HepG2 (cell line): ENCODE measurements around the gene GUK1. TPM values are rescaled to one million over a fixed set of nuclear protein-coding genes. Genes with fewer than 3 reads are reported as not detected.

Experiments
- ATAC-seq: fragments of 200-7000 bp; cut with Tn5 transposase; 3 replicates; pipeline ENCODE4 v1.9.1; 2020; ENCODE audit warnings: mild to moderate bottlenecking, moderate library complexity
- BruUV-seq: library from RNA; stranded (reverse); fragments of 400-500 nt; replicated peaks from 2 replicates; lab custom pipeline; 2021; lab: Mats Ljungman, UMichigan
- CTCF ChIA-PET: fragments of 300-600 bp; formaldehyde crosslinking; extraction: SDS; loops from one replicate; lab custom pipeline; 2021; ENCODE audit warnings: low total read pairs, inconsistent platforms, low intra/inter-chr PET ratio; lab: Yijun Ruan, JAX
- POLR2A ChIA-PET: fragments of 350-600 bp; sonication (Branson Sonifier 250); formaldehyde crosslinking; loops from one replicate; lab custom pipeline; 2020; ENCODE audit warnings: antibody characterized with exemption, inconsistent platforms; lab: Yijun Ruan, JAX
- DNase-seq: peaks from one replicate; pipeline ENCODE4 v3.0.0-alpha.2; 2015; ENCODE audit warnings: low spot score
- FAIRE-seq: peaks from 3 replicates; lab custom pipeline; 2011; peaks lifted over from hg19 to GRCh38; lab: Jason Lieb, UNC
- H2AFZ ChIP-seq: one replicate; pipeline ENCODE4 v1.6.1; 2011; ENCODE audit warnings: low read length, inconsistent platforms
- H3K27ac ChIP-seq: fragments of 300-600 bp; 3 replicates; pipeline ENCODE4 v1.8.0; 2011; ENCODE audit warnings: mixed run types, mild to moderate bottlenecking, mixed read lengths, low read length, inconsistent platforms; ENCODE audit not compliant: insufficient read depth; ENCODE audit errors: extremely low read length
- H3K27me3 ChIP-seq, 2 experiments: fragments of 200-600 bp in 1 of 2; 2 replicates in 1 of 2; 3 replicates in 1 of 2; pipeline versions ENCODE4 v1.6.0 to v1.8.0; 2011; ENCODE audit warnings: low read length in 2 of 2, mild to moderate bottlenecking in 2 of 2, moderate library complexity in 2 of 2, inconsistent platforms in 1 of 2; ENCODE audit not compliant: insufficient read depth in 2 of 2, control insufficient read depth in 1 of 2
- H3K36me3 ChIP-seq, 2 experiments: fragments of 200-600 bp in 1 of 2; replicated peaks in 1 of 2; 2 replicates in 1 of 2; 3 replicates in 1 of 2; pipeline versions ENCODE4 v1.5.1 to v1.8.0; 2011; ENCODE audit warnings: low read length in 2 of 2, inconsistent platforms in 1 of 2; ENCODE audit not compliant: insufficient read depth in 2 of 2, control insufficient read depth in 1 of 2
- H3K4me1 ChIP-seq: 2 replicates; pipeline ENCODE4 v1.5.1; 2012; ENCODE audit warnings: low read length, inconsistent platforms; ENCODE audit not compliant: insufficient read depth
- H3K4me2 ChIP-seq: 2 replicates; pipeline ENCODE4 v1.6.0; 2011; ENCODE audit warnings: low read depth, low read length, inconsistent platforms
- H3K4me3 ChIP-seq, 3 experiments: fragments of 200-600 bp in 1 of 3; sonication (generic), shearing (Covaris generic) in 1 of 3; replicated peaks in 1 of 3; 2 replicates each; pipeline ENCODE4 v1.5.1; 2011 to 2016; ENCODE audit warnings: low read length in 3 of 3, inconsistent platforms in 2 of 3, low read depth in 2 of 3, mild to moderate bottlenecking in 2 of 3, control low read depth in 1 of 3, mixed read lengths in 1 of 3; ENCODE audit not compliant: insufficient read depth in 1 of 3
- H3K79me2 ChIP-seq: one replicate; pipeline ENCODE4 v1.6.1; 2011; ENCODE audit warnings: low read length, inconsistent platforms; ENCODE audit not compliant: insufficient read depth
- H3K9ac ChIP-seq: 2 replicates; pipeline ENCODE4 v1.6.0; 2011; ENCODE audit warnings: mild to moderate bottlenecking, low read depth, low read length, inconsistent platforms; ENCODE audit not compliant: insufficient read depth
- H3K9me3 ChIP-seq: 2 replicates; pipeline ENCODE4 v1.5.1; 2012; ENCODE audit warnings: mild to moderate bottlenecking, low read length
- H4K20me1 ChIP-seq: 2 replicates; pipeline ENCODE4 v1.6.0; 2011; ENCODE audit warnings: inconsistent platforms, mild to moderate bottlenecking, low read length, moderate library complexity; ENCODE audit not compliant: insufficient read depth
- CENPX ChIP-seq: sonication (generic); formaldehyde crosslinking; IDR thresholded peaks from 2 replicates; pipeline ENCODE4 v1.9.0; 2021; ENCODE audit warnings: mild to moderate bottlenecking, missing genetic modification reagents, moderate library complexity
- EZH2 ChIP-seq: conservative IDR thresholded peaks from 2 replicates; pipeline ENCODE4 v1.6.1; 2012; ENCODE audit warnings: mild to moderate bottlenecking, low read depth, low read length, moderate library complexity
- JARID2 ChIP-seq: sonication (generic); formaldehyde crosslinking; IDR thresholded peaks from 2 replicates; pipeline ENCODE4 v1.8.1; 2023; ENCODE audit warnings: missing genetic modification reagents, inconsistent platforms; ENCODE audit not compliant: insufficient replicate concordance
- MLLT10 ChIP-seq: sonication (generic); formaldehyde crosslinking; IDR thresholded peaks from 2 replicates; pipeline ENCODE4 v1.4.0; 2020; ENCODE audit warnings: missing genetic modification reagents
- NFKBIZ ChIP-seq: IDR thresholded peaks from 2 replicates; pipeline ENCODE4 v1.6.1; 2018; ENCODE audit warnings: missing genetic modification reagents, missing compliant biosample characterization
- PREB ChIP-seq: sonication (generic); formaldehyde crosslinking; IDR thresholded peaks from 2 replicates; pipeline ENCODE4 v1.4.0; 2020; ENCODE audit warnings: missing genetic modification reagents
- SATB2 ChIP-seq: sonication (generic); formaldehyde crosslinking; IDR thresholded peaks from 2 replicates; pipeline ENCODE4 v1.5.0; 2020; ENCODE audit warnings: missing genetic modification reagents
- YEATS4 ChIP-seq: sonication (generic); formaldehyde crosslinking; IDR thresholded peaks from 2 replicates; pipeline ENCODE4 v1.4.0; 2020; ENCODE audit warnings: missing genetic modification reagents, borderline replicate concordance
- ZBTB10 ChIP-seq: sonication (generic); formaldehyde crosslinking; IDR thresholded peaks from 2 replicates; pipeline ENCODE4 v1.4.0; 2020; ENCODE audit warnings: missing genetic modification reagents, borderline replicate concordance
- ZFP36L1 ChIP-seq: sonication (generic); formaldehyde crosslinking; IDR thresholded peaks from 2 replicates; pipeline ENCODE4 v1.8.0; 2022; ENCODE audit warnings: mild to moderate bottlenecking, missing genetic modification reagents, moderate library complexity
- ZFP82 ChIP-seq: sonication (generic); formaldehyde crosslinking; IDR thresholded peaks from 2 replicates; pipeline ENCODE4 v1.5.1; 2020; ENCODE audit warnings: mild to moderate bottlenecking, missing genetic modification reagents, borderline replicate concordance
- ZNF136 ChIP-seq: sonication (generic); formaldehyde crosslinking; IDR thresholded peaks from 2 replicates; pipeline ENCODE4 v1.8.1; 2022; ENCODE audit warnings: low read depth, mild to moderate bottlenecking, moderate library complexity, missing genetic modification reagents
- WGBS: methylation state at CpG from one replicate; pipeline ENCODE4 v1.1.6; 2017; ENCODE audit warnings: low lambda C conversion rate; 5-methylcytosine and 5-hydroxymethylcytosine counted together
- in situ Hi-C: cut with HindIII; loops from 2 replicates; pipeline ENCODE4 v1.10.0; 2017; ENCODE audit warnings: low pct_unique_long_range_greater_than_20kb; ENCODE audit not compliant: extremely low pct_ligation_motif_present
- intact Hi-C: fragments of 100-400 bp; cut with micrococcal nuclease; formaldehyde crosslinking; loops from one replicate; pipeline ENCODE4 v1.10.0; 2022; ENCODE audit not compliant: unreplicated experiment
- polyA plus RNA-seq, 8 experiments: library from polyadenylated mRNA; depleted of rRNA in 3 of 8; stranded (reverse) in 7 of 8; unstranded in 1 of 8; fragments of >200 nt; fragmentation: Illumina TruSeq in 4 of 8; extraction: Trizol in 4 of 8; gene quantifications; 2 replicates each; pipeline versions ENCODE4 v1.2.1 to v1.2.3, GENCODE V29; 2011 to 2016; ENCODE audit warnings: low read depth in 4 of 8, missing spikeins in 1 of 8, mixed read lengths in 1 of 8; ENCODE audit not compliant: insufficient read depth in 1 of 8
- total RNA-seq, 5 experiments: library from RNA; depleted of rRNA; stranded (reverse); fragments of >200 nt; fragmentation: Illumina TruSeq; extraction: Trizol; gene quantifications; 2 replicates each; pipeline ENCODE4 v1.2.3, GENCODE V29; 2016; ENCODE audit warnings: low read depth in 1 of 5
- TF ChIP-seq, protein P1 (sequence below): sonication (generic); formaldehyde crosslinking; IDR thresholded peaks from one replicate; pipeline ENCODE4 v1.5.1; 2020; ENCODE audit warnings: mild to moderate bottlenecking, missing genetic modification reagents; ENCODE audit errors: not compliant biosample characterization

Gene GUK1
- total and polyA plus RNA-seq, 2 of the 13 experiments (the other 11 are each of a cell fraction or from before 2014, with no cell fraction given), result 116 to 154 TPM

DNA sequence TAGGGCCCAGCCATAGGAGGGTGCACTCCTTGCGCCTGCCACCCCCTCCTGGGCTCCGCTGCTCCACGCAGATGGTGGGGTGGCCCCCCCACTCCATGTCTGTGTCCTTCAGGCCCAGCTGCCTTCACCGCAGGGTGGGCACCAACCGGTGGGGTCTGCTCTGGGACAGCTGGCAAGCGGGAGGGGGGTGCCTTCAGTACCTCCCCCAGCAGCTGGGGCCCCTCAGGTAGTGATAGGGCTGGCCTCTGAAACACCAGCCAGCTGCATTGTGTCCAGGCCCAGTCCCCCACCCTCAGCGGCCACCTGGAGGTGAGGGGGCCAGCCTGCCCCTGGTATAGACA, 10.0 kb downstream of the GUK1 start:
- intact Hi-C loops (no loop called here), in situ Hi-C loops (no loop called here)
- Histone ChIP-seq H3K27me3 (no peaks in the 10 kb centered on the region), H3K9ac (peak overlapping the region; percentile 77), H3K36me3 (peaks cover 2 to 17% of the 10 kb centered on the region in 2 experiments; a peak in 4 of 5 replicates), H3K4me1 (peaks cover 34% of the 10 kb centered on the region), H4K20me1 (0 out of 2 replicates have a peak, but pooled peaks cover 6% of the 10 kb centered on the region), H3K4me2 (peak overlapping the region; percentile 96), H3K4me3 (peak overlapping the region; percentile 54 to 78 (median 63); a peak in 5 of 6 replicates), H3K27ac (peak overlapping the region; percentile 73), H2AFZ (no peak overlapping the region), H3K9me3 (no peaks in the 10 kb centered on the region), H3K79me2 (peaks cover 17% of the 10 kb centered on the region)
- FAIRE-seq (no peak), ATAC-seq (no peak), DNase-seq (no peak)
- no TSS peak for BruUV-seq
- POLR2A ChIA-PET, result interaction anchor here (1.0 to 7.9 kb wide), 7 partner anchors 10 to 40 kb away, joined by 3 to 72 read pairs (median 5); partner anchors contain the start of genes GUK1 and IBA57
- CTCF ChIA-PET, result no interaction called here
- no CpG with 5 or more reads among the region's 7 CpGs for WGBS
- TF ChIP-seq, protein P1, sequence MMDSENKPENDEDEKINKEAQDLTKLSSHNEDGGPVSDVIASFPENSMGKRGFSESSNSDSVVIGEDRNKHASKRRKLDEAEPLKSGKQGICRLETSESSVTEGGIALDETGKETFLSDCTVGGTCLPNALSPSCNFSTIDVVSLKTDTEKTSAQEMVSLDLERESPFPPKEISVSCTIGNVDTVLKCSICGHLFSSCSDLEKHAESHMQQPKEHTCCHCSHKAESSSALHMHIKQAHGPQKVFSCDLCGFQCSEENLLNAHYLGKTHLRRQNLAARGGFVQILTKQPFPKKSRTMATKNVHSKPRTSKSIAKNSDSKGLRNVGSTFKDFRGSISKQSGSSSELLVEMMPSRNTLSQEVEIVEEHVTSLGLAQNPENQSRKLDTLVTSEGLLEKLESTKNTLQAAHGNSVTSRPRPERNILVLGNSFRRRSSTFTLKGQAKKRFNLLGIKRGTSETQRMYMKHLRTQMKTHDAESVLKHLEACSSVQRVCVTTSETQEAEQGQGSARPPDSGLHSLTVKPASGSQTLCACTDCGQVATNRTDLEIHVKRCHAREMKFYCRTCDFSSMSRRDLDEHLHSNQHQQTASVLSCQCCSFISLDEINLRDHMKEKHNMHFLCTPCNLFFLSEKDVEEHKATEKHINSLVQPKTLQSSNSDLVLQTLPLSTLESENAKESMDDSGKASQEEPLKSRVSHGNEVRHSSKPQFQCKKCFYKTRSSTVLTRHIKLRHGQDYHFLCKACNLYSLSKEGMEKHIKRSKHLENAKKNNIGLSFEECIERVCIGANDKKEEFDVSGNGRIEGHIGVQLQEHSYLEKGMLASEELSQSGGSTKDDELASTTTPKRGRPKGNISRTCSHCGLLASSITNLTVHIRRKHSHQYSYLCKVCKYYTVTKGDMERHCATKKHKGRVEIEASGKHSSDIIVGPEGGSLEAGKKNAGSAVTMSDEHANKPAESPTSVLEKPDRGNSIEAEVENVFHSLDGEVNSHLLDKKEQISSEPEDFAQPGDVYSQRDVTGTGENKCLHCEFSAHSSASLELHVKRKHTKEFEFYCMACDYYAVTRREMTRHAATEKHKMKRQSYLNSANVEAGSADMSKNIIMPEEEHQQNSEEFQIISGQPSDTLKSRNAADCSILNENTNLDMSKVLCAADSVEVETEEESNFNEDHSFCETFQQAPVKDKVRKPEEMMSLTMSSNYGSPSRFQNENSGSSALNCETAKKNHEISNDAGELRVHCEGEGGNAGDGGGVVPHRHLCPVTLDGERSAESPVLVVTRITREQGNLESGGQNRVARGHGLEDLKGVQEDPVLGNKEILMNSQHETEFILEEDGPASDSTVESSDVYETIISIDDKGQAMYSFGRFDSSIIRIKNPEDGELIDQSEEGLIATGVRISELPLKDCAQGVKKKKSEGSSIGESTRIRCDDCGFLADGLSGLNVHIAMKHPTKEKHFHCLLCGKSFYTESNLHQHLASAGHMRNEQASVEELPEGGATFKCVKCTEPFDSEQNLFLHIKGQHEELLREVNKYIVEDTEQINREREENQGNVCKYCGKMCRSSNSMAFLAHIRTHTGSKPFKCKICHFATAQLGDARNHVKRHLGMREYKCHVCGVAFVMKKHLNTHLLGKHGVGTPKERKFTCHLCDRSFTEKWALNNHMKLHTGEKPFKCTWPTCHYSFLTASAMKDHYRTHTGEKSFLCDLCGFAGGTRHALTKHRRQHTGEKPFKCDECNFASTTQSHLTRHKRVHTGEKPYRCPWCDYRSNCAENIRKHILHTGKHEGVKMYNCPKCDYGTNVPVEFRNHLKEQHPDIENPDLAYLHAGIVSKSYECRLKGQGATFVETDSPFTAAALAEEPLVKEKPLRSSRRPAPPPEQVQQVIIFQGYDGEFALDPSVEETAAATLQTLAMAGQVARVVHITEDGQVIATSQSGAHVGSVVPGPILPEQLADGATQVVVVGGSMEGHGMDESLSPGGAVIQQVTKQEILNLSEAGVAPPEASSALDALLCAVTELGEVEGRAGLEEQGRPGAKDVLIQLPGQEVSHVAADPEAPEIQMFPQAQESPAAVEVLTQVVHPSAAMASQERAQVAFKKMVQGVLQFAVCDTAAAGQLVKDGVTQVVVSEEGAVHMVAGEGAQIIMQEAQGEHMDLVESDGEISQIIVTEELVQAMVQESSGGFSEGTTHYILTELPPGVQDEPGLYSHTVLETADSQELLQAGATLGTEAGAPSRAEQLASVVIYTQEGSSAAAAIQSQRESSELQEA (CRISPR knock-in tag), result no peak
- TF ChIP-seq ZBTB10 (CRISPR knock-in tag) (no peak), MLLT10 (CRISPR knock-in tag) (no peak), YEATS4 (CRISPR knock-in tag) (0 out of 2 replicates have a peak, but pooled peaks have one; percentile 3), JARID2 (no peak), ZFP82 (CRISPR knock-in tag) (no peak), ZFP36L1 (CRISPR knock-in tag) (no peak), PREB (CRISPR knock-in tag) (no peak), ZNF136 (no peak), CENPX (CRISPR knock-in tag) (no peak), NFKBIZ (CRISPR knock-in tag) (no peak), EZH2 (no peak), SATB2 (CRISPR knock-in tag) (no peak)
